ENCODE data around the gene ANKRD16. TPM values are rescaled to one million over a fixed set of nuclear protein-coding genes. Genes with fewer than 3 reads are reported as not detected.
"Not testable (repeated sequence)": the region's sequence is repeated elsewhere in the genome, so short reads cannot be mapped to it uniquely, and the experiment has no call there.

ANKRD16 gene
- total RNA-seq, 1 experiment from 2014 or later: 9.9 TPM

DNA sequence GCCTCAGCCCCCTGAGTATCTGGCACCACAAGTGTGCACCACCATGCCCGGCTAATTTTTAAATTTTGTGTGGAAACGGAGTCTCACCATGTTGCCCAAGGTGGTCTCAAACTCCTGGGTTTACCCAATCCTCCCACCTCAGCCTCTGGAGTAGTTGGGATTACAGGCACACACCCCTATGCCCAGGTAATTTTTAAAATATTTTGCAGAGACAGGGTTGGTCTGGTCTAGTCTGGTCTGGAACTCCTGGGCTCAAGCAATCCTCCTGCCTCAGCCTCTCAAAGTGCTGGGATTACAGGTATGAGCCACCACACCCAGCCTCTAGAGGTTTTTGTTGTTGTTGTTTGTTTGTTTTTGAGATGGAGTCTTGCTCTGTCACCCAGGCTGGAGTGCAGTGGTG lies 53.5 kb downstream of the ANKRD16 start:
- not testable (repeated sequence) for DNase-seq (ENCODE audit: low read depth)

- DNase-seq (ENCODE audit: low read depth): peak; percentile 5
Observed at GRCh38 chr10:5835446-5836095, 54.1 kb downstream of the ANKRD16 start.

- no peak for DNase-seq (ENCODE audit: low read depth)
Observed at GRCh38 chr10:5833814-5834213, 55.9 kb downstream of the ANKRD16 start.

- DNase-seq (ENCODE audit: low read depth): no peak
Observed at GRCh38 chr10:5832946-5833345, 56.7 kb downstream of the ANKRD16 start.

DNA sequence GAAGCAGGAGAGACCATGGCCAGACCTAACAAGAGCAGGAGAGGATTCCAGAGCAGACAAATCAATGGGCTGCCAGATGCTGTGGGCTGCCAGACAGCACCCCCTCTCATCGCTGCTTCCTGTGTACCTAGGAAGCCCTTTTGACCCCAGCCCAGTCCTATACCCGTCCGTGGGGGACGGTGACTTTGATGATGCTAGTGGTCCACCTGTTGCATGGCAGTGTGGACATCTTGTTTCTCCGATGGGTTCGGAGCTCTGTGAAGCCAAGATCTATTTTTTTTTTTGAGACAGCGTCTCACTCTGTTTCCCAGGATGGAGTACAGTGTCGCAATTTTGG lies 58.3 kb downstream of the ANKRD16 start:
- no peak for DNase-seq (ENCODE audit: low read depth)

DNA sequence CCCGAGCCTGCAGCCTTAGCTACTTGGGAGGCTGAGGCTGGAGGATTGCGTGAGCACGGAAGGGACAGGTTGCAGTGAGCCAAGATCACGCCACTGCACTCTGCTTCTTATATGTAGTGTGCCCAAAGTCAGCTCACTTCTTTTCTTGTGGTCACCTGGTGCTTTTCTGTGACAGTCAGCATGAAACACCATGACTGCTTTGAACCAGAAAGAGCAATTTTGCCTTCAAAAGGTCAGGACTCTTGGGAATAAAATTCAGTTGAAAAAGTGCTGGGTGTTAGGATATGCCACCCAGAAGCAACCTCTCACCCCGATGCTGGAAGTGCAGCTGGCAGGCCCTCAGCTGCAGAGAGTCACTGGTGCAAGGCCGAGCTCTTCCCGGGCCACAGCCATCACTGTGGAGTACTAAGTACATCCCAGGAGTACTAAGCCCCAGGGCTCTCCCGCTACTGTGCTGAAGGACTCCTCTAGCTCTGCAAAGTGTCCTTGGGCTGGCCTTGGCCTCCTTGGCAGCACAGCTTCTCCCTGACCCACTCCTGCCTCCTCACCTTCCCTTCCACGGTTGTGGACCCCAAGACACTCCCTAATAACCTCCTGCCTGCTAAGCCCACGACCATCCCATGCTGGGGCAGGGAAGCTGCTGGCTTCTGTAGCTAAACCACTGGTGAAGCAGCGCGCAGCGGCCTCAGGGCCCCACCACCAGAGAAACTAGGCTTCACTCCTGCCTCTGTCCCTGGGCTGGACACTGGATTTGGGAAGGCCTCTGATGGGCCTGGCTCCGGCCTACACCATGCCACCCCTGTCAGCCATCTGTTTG lies 58.9 kb downstream of the ANKRD16 start:
- DNase-seq (ENCODE audit: low read depth): no peak

DNA sequence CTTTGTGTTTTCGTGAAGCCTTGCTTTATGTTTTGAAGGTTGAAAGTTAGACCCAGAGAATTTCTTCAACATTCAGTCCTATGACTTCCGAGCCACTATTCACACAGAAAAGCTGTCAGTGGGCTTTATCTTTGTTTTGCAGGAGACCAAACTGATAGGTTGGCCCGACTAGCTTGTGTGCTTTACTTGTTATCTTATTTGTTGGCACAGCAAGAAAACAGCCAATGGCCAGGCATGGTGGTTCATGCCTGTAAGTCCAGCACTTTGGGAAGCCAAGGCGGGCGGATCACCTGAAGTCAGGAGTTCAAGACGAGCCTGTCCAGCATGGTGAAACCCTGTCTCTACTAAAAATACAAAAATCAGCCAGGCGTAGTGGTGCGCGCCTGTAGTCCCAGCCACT lies 60.4 kb downstream of the ANKRD16 start:
- no peak for DNase-seq (ENCODE audit: low read depth)

- no peak for DNase-seq (ENCODE audit: low read depth)
Observed at GRCh38 chr10:5828725-5829124, 61.0 kb downstream of the ANKRD16 start.

- no peak for DNase-seq (ENCODE audit: low read depth)
Observed at GRCh38 chr10:5827841-5828240, 61.9 kb downstream of the ANKRD16 start.

GRCh38 chr10:5826511-5826910 lies 63.2 kb downstream of the ANKRD16 start:
- not testable (repeated sequence) for DNase-seq (ENCODE audit: low read depth)

DNA sequence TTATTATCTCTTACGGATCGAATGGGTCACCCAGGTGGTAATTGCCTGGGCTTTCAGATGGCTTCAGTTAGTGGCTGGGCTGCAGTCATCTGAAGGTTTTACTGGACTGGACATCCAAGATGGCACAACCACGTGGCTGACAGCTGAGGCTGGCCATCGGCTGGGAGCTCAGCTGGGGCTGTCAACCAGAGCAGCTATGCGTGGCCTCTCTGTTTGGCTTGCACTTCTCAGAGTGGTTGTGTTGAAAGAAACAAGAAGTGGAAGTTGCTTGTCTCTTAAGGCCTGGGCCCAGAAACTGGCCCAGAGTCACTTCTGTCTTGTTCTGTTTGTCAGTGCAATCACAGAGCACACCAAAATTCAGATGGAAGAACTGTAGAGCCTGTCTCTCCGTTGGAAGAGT lies 70.8 kb downstream of the ANKRD16 start:
- DNase-seq (ENCODE audit: low read depth): no peak

- no peak for DNase-seq (ENCODE audit: low read depth)
Observed at GRCh38 chr10:5818048-5818331, 71.7 kb downstream of the ANKRD16 start.

GRCh38 chr10:5817322-5818047 lies 72.2 kb downstream of the ANKRD16 start:
- no peak for DNase-seq (ENCODE audit: low read depth)

- DNase-seq (ENCODE audit: low read depth): no peak
Observed at GRCh38 chr10:5816170-5816569, 73.5 kb downstream of the ANKRD16 start.

- no peak for DNase-seq (ENCODE audit: low read depth)
Observed at GRCh38 chr10:5814110-5815107, 75.3 kb downstream of the ANKRD16 start.

- peak; percentile 96 for DNase-seq (ENCODE audit: low read depth)
Observed at GRCh38 chr10:5813341-5814109, 76.2 kb downstream of the ANKRD16 start, which contains the start of gene GDI2. Gene GDI2 (minus strand): TSS chr10:5813434. CDS start chr10:5813258, 176 bp downstream.

DNA sequence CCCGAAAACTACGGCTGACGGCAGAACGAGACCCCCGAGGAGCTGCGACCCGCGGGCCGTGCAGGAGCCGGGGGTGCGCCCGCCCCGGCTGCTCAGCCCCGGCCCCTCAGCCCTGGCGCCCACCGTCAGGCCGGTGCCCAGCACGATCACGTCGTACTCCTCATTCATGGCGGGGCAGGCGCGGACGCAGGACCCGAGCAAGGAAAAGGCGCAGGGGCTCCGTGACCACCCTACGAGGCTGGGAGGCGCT lies 76.7 kb downstream of the ANKRD16 start:
- DNase-seq (ENCODE audit: low read depth): no peak

DNA sequence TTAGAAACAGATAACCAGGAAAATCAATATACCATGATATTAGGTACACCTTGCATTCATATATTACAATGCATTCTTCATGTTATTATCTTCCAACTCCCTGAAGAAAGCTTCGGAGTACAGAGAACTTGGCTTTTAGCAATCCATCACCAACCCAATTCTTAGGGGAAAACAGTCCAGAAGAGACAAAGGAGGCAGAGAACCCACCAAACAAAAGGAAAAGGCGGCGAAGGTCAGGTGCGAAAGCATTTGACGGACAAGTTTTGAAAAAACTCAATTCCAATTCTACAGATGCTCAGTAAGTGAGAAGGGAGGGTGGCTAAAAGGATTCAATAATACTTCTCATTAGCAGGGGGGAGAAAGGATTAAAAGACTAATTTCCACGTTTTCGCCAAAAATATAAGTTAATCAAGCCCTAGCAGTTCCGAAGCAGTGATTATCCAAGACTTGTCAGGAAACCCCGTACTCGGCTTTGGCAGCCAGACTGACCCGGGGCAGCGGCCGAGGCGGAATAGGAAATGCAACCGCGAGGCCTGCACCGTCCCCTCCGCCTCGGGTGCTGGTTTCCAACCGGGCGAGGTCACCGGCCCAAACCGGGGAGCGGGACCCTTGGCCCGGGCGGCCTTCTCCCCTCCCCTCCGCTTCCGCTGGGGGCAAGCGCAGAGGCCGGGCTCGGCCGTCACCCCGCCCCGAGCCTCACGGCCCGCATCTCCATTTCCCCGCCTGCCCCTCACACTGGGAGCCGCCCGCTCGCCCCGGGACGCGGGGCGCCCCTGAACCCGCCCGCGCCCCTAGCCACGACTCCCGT lies 77.2 kb downstream of the ANKRD16 start:
- DNase-seq (ENCODE audit: low read depth): peak; percentile 21
